ENCODE results near the gene KRTAP3-2. TPM values are rescaled to one million over a fixed set of nuclear protein-coding genes. Genes with fewer than 3 reads are reported as not detected.

The KRTAP3-2 gene
- total RNA-seq, 1 experiment from 2014 or later = not detected

GRCh38 chr17:40981115-40981514, 18.6 kb downstream of the KRTAP3-2 start:
- no peak overlapping the region for H3K27ac ChIP-seq (ENCODE audit: low read depth, low read length)
- H4K20me1 ChIP-seq (ENCODE audit: insufficient read depth) = no peaks in the 10 kb centered on the region
- peaks cover 4% of the 10 kb centered on the region in 2 experiments; a peak in 3 of 4 replicates for H3K4me1 ChIP-seq (ENCODE audit: control insufficient read depth in 1 of 2, insufficient read depth in 2 of 2, low read length in 2 of 2)
- no peaks in the 10 kb centered on the region for H3K79me2 ChIP-seq (ENCODE audit: insufficient read depth, low read length)
- H3K4me3 ChIP-seq (replicated peaks in 1 of 2; ENCODE audit: low read depth in 1 of 2, low read length in 2 of 2) = no peak overlapping the region
- TF ChIP-seq CEBPB (IDR thresholded peaks at IDR 0.05; ENCODE audit: low read depth) = no peak
- TF ChIP-seq EGR1 (IDR thresholded peaks at IDR 0.05; ENCODE audit: low read depth) = no peak
- TF ChIP-seq SP1 (IDR thresholded peaks at IDR 0.05; ENCODE audit: low read depth) = no peak
- no peak for TF ChIP-seq FOSL1 (IDR thresholded peaks at IDR 0.05; ENCODE audit: low read depth)
- TF ChIP-seq ZFX (IDR thresholded peaks at IDR 0.05) = no peak
- no peak for TF ChIP-seq SIN3A (IDR thresholded peaks at IDR 0.05; ENCODE audit: low read depth)
- no peak for TF ChIP-seq ZNF274 (IDR thresholded peaks at IDR 0.05; ENCODE audit: low read depth, low read length)
- TF ChIP-seq TCF7L2 (IDR thresholded peaks at IDR 0.05; ENCODE audit: borderline replicate concordance, extremely low read depth, insufficient read depth, insufficient read length) = no peak
- TF ChIP-seq RAD21 (IDR thresholded peaks at IDR 0.05; ENCODE audit: low read depth) = no peak
- no peak for TF ChIP-seq YY1 (IDR thresholded peaks at IDR 0.05; ENCODE audit: extremely low read depth, insufficient replicate concordance, low read depth, low read length)
- TF ChIP-seq, protein P1, sequence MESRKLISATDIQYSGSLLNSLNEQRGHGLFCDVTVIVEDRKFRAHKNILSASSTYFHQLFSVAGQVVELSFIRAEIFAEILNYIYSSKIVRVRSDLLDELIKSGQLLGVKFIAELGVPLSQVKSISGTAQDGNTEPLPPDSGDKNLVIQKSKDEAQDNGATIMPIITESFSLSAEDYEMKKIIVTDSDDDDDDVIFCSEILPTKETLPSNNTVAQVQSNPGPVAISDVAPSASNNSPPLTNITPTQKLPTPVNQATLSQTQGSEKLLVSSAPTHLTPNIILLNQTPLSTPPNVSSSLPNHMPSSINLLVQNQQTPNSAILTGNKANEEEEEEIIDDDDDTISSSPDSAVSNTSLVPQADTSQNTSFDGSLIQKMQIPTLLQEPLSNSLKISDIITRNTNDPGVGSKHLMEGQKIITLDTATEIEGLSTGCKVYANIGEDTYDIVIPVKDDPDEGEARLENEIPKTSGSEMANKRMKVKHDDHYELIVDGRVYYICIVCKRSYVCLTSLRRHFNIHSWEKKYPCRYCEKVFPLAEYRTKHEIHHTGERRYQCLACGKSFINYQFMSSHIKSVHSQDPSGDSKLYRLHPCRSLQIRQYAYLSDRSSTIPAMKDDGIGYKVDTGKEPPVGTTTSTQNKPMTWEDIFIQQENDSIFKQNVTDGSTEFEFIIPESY (IDR thresholded peaks at IDR 0.05; ENCODE audit: extremely low read depth, insufficient replicate concordance, low read length) = no peak
- TF ChIP-seq POLR2AphosphoS5 (IDR thresholded peaks at IDR 0.05; ENCODE audit: low read depth, low read length) = no peak
- TF ChIP-seq CBX3 (IDR thresholded peaks at IDR 0.05; ENCODE audit: low read depth) = no peak
- no peak for TF ChIP-seq JUND (IDR thresholded peaks at IDR 0.05)
- TF ChIP-seq, protein P2, sequence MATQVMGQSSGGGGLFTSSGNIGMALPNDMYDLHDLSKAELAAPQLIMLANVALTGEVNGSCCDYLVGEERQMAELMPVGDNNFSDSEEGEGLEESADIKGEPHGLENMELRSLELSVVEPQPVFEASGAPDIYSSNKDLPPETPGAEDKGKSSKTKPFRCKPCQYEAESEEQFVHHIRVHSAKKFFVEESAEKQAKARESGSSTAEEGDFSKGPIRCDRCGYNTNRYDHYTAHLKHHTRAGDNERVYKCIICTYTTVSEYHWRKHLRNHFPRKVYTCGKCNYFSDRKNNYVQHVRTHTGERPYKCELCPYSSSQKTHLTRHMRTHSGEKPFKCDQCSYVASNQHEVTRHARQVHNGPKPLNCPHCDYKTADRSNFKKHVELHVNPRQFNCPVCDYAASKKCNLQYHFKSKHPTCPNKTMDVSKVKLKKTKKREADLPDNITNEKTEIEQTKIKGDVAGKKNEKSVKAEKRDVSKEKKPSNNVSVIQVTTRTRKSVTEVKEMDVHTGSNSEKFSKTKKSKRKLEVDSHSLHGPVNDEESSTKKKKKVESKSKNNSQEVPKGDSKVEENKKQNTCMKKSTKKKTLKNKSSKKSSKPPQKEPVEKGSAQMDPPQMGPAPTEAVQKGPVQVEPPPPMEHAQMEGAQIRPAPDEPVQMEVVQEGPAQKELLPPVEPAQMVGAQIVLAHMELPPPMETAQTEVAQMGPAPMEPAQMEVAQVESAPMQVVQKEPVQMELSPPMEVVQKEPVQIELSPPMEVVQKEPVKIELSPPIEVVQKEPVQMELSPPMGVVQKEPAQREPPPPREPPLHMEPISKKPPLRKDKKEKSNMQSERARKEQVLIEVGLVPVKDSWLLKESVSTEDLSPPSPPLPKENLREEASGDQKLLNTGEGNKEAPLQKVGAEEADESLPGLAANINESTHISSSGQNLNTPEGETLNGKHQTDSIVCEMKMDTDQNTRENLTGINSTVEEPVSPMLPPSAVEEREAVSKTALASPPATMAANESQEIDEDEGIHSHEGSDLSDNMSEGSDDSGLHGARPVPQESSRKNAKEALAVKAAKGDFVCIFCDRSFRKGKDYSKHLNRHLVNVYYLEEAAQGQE (IDR thresholded peaks at IDR 0.05; ENCODE audit: low read depth) = no peak
- H3K9me2 ChIP-seq (ENCODE audit: insufficient read depth) = no peaks in the 10 kb centered on the region
- RAD21 ChIA-PET (ENCODE audit: low non-redundant PET in 1 of 2, low total read pairs in 2 of 2, uncharacterized antibody in 2 of 2, unreplicated experiment in 2 of 2) = no interaction called here
- ATAC-seq (no peak), DNase-seq (ENCODE audit: low read depth, low spot score) (no peak)
- no TSS peak for BruUV-seq (replicated peaks)
- H3K4me2 ChIP-seq (ENCODE audit: low read length) = no peak overlapping the region
- CTCF ChIA-PET = no interaction called here
- H3K27me3 ChIP-seq (ENCODE audit: insufficient read depth, low read length) = no peaks in the 10 kb centered on the region
- H3K9me3 ChIP-seq (ENCODE audit: control insufficient read depth in 1 of 2, insufficient read depth in 1 of 2, low read depth in 1 of 2, low read length in 2 of 2) = no peaks in the 10 kb centered on the region
- H3K9ac ChIP-seq (ENCODE audit: low read length) = no peak overlapping the region
- H3K36me3 ChIP-seq (ENCODE audit: control insufficient read depth in 1 of 2, insufficient read depth in 2 of 2, low read length in 2 of 2) = no peaks in the 10 kb centered on the region
- intact Hi-C loops (cut with micrococcal nuclease) = no loop called here
- peak overlapping the region; percentile 48 for H2AFZ ChIP-seq (ENCODE audit: low read depth, low read length, poor library complexity, severe bottlenecking)
- POLR2A ChIA-PET = no interaction called here

Data from HCT116 (cell line).